Hematopoietic multipotent progenitor cell treated with erythropoietin and hydrocortisone succinate and interleukin-3 and kit ligand, for 17 days (in vitro differentiated cells): Measurements from ENCODE around the gene CD68.
A peak's percentile ranks its signal among the peaks of the same experiment; 100 is the strongest.

Experiments
- DNase-seq: peaks from one replicate; pipeline ENCODE4 v3.0.0-alpha.2; 2015; ENCODE audit warnings: low spot score

CD68 gene

GRCh38 chr17:7559320-7560171 lies 19.9 kb upstream of the CD68 start:
- DNase-seq, result no peak

- peak; percentile 70 for DNase-seq
These were observed 19.0 kb upstream of the CD68 start for GRCh38 chr17:7560172-7561027.

- peak; percentile 87 for DNase-seq
These were observed 18.3 kb upstream of the CD68 start for GRCh38 chr17:7561028-7561575.

GRCh38 chr17:7561589-7562207 lies 17.7 kb upstream of the CD68 start, which contains the start of gene SENP3:
SENP3 (plus strand) TSS chr17:7561919; CDS start chr17:7563077, 1,158 bp downstream.
- peak; percentile 91 for DNase-seq

GRCh38 chr17:7562208-7562605 lies 17.2 kb upstream of the CD68 start:
- no peak for DNase-seq

- no peak for DNase-seq
These were observed 16.1 kb upstream of the CD68 start for GRCh38 chr17:7563115-7563869.

- no peak for DNase-seq
These were observed 9.9 kb upstream of the CD68 start for GRCh38 chr17:7569571-7569970.

- DNase-seq, result no peak
These were observed 9.1 kb upstream of the CD68 start for GRCh38 chr17:7570351-7570750.

- DNase-seq, result no peak
These were observed 7.2 kb upstream of the CD68 start for GRCh38 chr17:7572338-7572587.

GRCh38 chr17:7572588-7573323 lies 6.7 kb upstream of the CD68 start:
- peak; percentile 100 for DNase-seq

- peak; percentile 72 for DNase-seq
These were observed 5.9 kb upstream of the CD68 start for GRCh38 chr17:7573324-7574080.

GRCh38 chr17:7574176-7574953 lies 5.1 kb upstream of the CD68 start:
- DNase-seq, result no peak

- no peak for DNase-seq
These were observed 4.0 kb upstream of the CD68 start for GRCh38 chr17:7575481-7575883.

- DNase-seq, result no peak
These were observed 3.5 kb upstream of the CD68 start for GRCh38 chr17:7575959-7576358.

- DNase-seq, result no peak
These were observed 3.0 kb upstream of the CD68 start for GRCh38 chr17:7576432-7576937.

- no peak for DNase-seq
These were observed 1.9 kb upstream of the CD68 start for GRCh38 chr17:7577327-7578199.

GRCh38 chr17:7579834-7580603 lies 581 bp downstream of the CD68 start:
- no peak for DNase-seq
